Fibroblast of the aortic adventitia (primary cell): ENCODE data around the gene DNAH8. TPM values are rescaled to one million over a fixed set of nuclear protein-coding genes. Genes with fewer than 3 reads are reported as not detected.

Experiments used
- DNase-seq: peaks from one replicate; pipeline ENCODE4 v3.0.0-alpha.2; 2010; ENCODE audit warnings: low read depth
- H3K4me3 ChIP-seq: 2 replicates; pipeline ENCODE4 v1.5.1; 2011; ENCODE audit warnings: low read depth, mild to moderate bottlenecking, control low read depth, low read length, moderate library complexity
- total RNA-seq: library from RNA; depleted of rRNA; stranded (reverse); fragments of >200 nt; gene quantifications from 2 replicates; pipeline ENCODE4 v1.2.3, GENCODE V29; 2012; ENCODE audit warnings: low replicate concordance
- TF ChIP-seq, protein P1 (sequence below): IDR thresholded peaks from 2 replicates; pipeline ENCODE4 v1.5.1; 2011; ENCODE audit warnings: mild to moderate bottlenecking, low read length, control low read depth, inconsistent platforms; ENCODE audit not compliant: insufficient read depth

The DNAH8 gene
- total RNA-seq, 1 donor, result not detected

DNA sequence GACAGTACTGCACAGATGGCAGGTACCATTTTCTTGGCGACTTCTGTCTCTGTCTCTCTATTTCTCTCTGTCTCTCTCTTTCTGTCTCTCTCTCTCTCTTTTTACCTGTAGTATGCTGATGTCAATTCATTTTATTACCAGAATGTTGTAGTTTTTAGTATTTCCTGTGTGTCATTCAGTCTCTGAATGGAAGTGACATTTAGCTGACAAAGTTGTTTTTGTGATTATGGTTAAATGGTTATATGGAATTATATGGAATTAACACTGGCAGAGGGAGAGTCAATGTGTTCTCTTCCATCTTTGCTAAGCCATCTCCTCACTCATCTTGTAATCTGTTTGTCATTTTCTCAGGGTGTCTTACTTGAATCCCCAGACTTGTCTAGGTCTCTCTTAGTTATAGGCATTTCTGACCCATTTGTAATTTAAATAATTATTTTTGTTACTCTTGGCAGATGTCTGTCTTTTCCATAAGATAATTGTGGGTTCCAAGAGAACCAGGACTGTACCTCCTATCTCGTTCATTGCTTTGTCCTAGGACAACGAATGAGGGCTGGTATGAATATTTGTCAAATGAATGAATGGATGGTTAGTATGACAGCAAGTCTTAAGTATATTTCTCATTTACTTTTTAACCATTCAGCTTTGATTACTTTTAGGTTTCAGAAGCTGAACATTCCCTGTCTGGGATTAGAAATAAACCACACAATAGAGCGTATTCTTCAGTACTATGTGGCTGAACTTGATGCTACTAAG lies 64.4 kb downstream of the DNAH8 start:
- TF ChIP-seq, protein P1, sequence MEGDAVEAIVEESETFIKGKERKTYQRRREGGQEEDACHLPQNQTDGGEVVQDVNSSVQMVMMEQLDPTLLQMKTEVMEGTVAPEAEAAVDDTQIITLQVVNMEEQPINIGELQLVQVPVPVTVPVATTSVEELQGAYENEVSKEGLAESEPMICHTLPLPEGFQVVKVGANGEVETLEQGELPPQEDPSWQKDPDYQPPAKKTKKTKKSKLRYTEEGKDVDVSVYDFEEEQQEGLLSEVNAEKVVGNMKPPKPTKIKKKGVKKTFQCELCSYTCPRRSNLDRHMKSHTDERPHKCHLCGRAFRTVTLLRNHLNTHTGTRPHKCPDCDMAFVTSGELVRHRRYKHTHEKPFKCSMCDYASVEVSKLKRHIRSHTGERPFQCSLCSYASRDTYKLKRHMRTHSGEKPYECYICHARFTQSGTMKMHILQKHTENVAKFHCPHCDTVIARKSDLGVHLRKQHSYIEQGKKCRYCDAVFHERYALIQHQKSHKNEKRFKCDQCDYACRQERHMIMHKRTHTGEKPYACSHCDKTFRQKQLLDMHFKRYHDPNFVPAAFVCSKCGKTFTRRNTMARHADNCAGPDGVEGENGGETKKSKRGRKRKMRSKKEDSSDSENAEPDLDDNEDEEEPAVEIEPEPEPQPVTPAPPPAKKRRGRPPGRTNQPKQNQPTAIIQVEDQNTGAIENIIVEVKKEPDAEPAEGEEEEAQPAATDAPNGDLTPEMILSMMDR, result no peak
- no peak overlapping the region for H3K4me3 ChIP-seq
- no peak for DNase-seq

DNA sequence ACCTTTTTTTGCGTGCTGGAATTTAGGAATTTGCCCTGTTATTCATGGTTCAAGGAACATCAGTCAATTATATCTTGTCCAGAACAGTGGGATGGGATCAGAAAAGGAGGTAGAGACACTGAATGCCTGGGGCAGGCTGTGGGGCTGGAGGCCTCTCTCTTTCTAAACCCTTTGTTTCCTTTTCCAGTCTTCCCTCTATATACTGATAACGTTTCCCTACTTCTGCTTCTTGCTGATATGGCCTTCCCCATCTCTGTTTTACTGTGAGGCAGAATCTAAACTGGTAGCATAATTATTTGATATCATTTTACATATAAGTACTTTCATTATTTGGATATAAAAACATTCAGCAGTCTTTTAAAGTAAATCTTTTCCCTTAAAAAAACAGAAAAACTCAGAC lies 67.5 kb downstream of the DNAH8 start:
- H3K4me3 ChIP-seq, result no peak overlapping the region
- TF ChIP-seq, protein P1, result no peak
- no peak for DNase-seq

DNA sequence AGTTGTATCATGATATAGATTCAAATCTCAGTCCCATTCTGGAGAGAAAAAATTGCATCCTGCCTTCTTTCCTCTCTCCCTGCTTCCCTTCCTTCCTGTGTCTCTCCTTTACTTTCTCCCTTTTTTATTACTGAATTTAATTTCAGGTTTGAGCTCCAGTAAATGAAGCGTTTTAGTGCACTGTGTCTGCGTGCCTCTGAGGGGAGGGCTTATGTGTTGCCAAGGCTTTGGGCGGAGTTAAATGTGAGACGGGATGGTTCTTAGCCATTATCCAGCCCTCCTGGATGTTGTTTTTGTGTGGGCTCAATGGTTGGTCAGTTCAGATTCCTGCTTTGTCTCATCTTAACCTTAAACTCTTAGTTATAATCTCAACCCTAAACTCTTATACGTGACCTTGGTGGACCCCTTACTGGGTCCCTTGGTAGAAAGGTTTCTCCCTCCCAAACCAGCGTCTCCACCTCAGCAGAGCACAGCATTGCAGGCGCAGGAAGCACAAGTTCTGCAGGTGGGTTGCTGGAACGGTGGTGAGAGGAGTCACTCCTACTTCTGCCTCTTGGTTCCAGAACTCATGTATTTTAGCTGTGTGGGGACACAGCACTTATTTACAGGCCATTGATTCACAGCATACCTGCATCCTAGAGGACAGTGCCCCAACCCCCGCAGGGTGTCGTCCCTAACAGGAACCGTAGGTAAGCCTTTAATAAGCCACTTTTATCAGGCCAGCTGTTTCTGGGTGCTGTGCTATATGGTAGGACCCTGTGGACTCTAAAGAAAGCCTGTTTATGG lies 68.5 kb downstream of the DNAH8 start:
- TF ChIP-seq, protein P1, result no peak
- H3K4me3 ChIP-seq, result no peak overlapping the region
- DNase-seq, result no peak

DNA sequence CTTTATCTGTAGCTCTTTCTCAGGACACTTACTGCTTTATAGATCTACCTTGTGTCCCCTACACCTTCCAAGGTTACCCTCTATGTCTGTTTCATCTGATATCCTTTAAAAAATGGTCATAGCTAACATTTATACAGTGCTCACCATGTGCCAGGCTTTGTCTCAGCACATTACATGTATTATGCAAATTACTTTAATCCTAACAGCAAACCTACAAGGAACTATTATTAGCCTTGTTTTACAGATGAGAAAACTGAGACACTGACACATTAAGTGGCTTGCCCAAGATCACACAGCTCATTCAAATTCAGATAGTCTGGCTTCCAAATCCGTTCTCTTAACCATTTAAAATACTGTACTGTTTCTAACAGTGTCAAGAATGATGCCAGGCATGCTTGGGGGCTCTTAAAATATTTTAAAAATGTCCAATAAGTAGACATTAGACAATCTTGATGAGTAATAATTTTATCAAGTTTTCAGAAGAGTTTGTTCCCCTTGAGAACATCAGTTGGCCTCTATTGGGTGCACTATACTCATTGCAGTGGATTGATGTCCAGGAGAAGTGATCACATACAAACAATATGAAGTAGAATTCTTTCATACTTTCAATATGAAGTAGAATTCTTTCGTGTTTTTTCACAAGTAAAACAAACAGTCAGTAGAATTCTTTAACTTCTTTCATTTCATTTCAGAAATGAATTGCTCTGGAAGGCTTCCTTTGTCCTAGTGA lies 69.6 kb downstream of the DNAH8 start:
- no peak for DNase-seq
- TF ChIP-seq, protein P1, result no peak
- no peak overlapping the region for H3K4me3 ChIP-seq

DNA sequence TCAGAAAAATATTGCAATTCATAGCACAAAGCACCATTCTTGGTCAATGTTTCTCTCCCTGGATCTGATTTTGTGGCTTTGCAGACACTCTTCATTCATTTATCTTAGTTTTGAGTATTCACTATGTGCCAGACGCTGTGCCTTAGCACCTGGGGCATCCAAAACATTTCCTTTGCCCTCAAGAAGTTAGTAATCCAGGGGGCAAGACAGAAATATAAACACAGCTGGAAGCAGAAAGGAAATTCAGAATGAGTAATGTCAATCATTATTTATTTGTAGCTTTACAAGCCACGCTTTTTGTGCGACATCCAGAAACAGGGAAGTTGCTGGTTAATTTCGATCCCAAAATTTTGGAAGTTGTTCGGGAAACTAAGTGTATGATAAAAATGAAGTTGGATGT lies 71.4 kb downstream of the DNAH8 start:
- H3K4me3 ChIP-seq, result no peak overlapping the region
- TF ChIP-seq, protein P1, result no peak
- no peak for DNase-seq

DNA sequence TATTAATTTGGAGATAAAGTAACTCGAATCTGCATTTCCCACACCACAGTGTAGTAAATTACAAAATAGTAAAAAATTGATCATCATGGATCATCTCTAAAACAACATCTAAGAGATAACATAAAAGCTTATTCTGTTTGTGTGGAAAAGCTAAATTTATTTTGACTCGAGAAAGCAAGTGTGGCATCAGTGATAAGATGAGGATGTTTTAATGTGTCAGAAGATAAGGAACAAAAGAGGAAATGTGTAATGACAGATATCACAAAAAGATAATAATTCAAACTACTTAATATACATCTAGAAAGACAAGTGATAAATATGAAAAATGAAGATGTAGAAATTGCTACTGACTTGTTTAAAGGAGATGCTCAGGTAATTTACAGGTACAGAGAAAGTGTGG lies 74.1 kb downstream of the DNAH8 start:
- no peak overlapping the region for H3K4me3 ChIP-seq
- TF ChIP-seq, protein P1, result no peak
- DNase-seq, result no peak
